Epithelial cell of prostate (primary cell): Measurements from ENCODE around the gene NECAB3.
"Not testable (repeated sequence)": the region's sequence is repeated elsewhere in the genome, so short reads cannot be mapped to it uniquely, and the experiment has no call there.

Experiments
- DNase-seq: peaks from one replicate; pipeline ENCODE4 v3.0.0-alpha.2; 2011; ENCODE audit warnings: low read depth, low spot score
- H3K27ac ChIP-seq: fragments of 450-650 bp; 2 replicates; pipeline ENCODE4 v1.5.1; 2017; ENCODE audit warnings: mild to moderate bottlenecking

The NECAB3 gene

GRCh38 chr20:33698966-33699365 is 24.7 kb upstream of the NECAB3 start:
- H3K27ac ChIP-seq, DNase-seq: not testable (repeated sequence)

GRCh38 chr20:33697129-33697528 is 22.9 kb upstream of the NECAB3 start:
- H3K27ac ChIP-seq = no peak overlapping the region
- DNase-seq = no peak

GRCh38 chr20:33696448-33696847 is 22.2 kb upstream of the NECAB3 start:
- H3K27ac ChIP-seq = no peak overlapping the region
- no peak for DNase-seq

GRCh38 chr20:33694639-33695012 is 20.4 kb upstream of the NECAB3 start:
- no peak overlapping the region for H3K27ac ChIP-seq
- no peak for DNase-seq

GRCh38 chr20:33693741-33694638 is 19.8 kb upstream of the NECAB3 start:
- H3K27ac ChIP-seq = no peak overlapping the region
- DNase-seq = no peak

GRCh38 chr20:33693289-33693688 is 19.1 kb upstream of the NECAB3 start:
- no peak overlapping the region for H3K27ac ChIP-seq
- no peak for DNase-seq

GRCh38 chr20:33689973-33690372 is 15.7 kb upstream of the NECAB3 start:
- no peak for DNase-seq
- H3K27ac ChIP-seq = no peak overlapping the region

- no peak for DNase-seq
- H3K27ac ChIP-seq = no peak overlapping the region
Measured at GRCh38 chr20:33689493-33689892, 15.3 kb upstream of the NECAB3 start.

GRCh38 chr20:33688938-33689424 is 14.8 kb upstream of the NECAB3 start:
- no peak for DNase-seq
- no peak overlapping the region for H3K27ac ChIP-seq

- no peak overlapping the region for H3K27ac ChIP-seq
Measured at GRCh38 chr20:33687993-33688937, 14.0 kb upstream of the NECAB3 start.

GRCh38 chr20:33687370-33687915 is 13.2 kb upstream of the NECAB3 start:
- no peak overlapping the region for H3K27ac ChIP-seq
- DNase-seq = no peak

More at GRCh38 chr20:33687993-33688937, 14.0 kb upstream of the NECAB3 start:
- DNase-seq = no peak

- DNase-seq = no peak
- no peak overlapping the region for H3K27ac ChIP-seq
Measured at GRCh38 chr20:33686984-33687366, 12.7 kb upstream of the NECAB3 start.

GRCh38 chr20:33686100-33686983 is 12.1 kb upstream of the NECAB3 start, which contains the start of gene E2F1:
E2F1 (minus strand) TSS chr20:33686385; CDS start chr20:33686264, 121 bp downstream.
- H3K27ac ChIP-seq = no peak within 1 kb of the TSS
- peak; percentile 46 for DNase-seq

GRCh38 chr20:33685328-33686099 is 11.3 kb upstream of the NECAB3 start:
- no peak for DNase-seq
- no peak overlapping the region for H3K27ac ChIP-seq

GRCh38 chr20:33684533-33685327 is 10.5 kb upstream of the NECAB3 start:
- H3K27ac ChIP-seq = no peak overlapping the region
- DNase-seq = no peak

- no peak overlapping the region for H3K27ac ChIP-seq
- DNase-seq = no peak
Measured at GRCh38 chr20:33681728-33682353, 7.6 kb upstream of the NECAB3 start.

- DNase-seq = no peak
- no peak overlapping the region for H3K27ac ChIP-seq
Measured at GRCh38 chr20:33681288-33681687, 7.1 kb upstream of the NECAB3 start.

GRCh38 chr20:33680686-33681085 is 6.5 kb upstream of the NECAB3 start:
- H3K27ac ChIP-seq = no peak overlapping the region
- no peak for DNase-seq
